Measurements from ENCODE around the gene SLC9A7. TPM values are rescaled to one million over a fixed set of nuclear protein-coding genes. Genes with fewer than 3 reads are reported as not detected.

The SLC9A7 gene
- polyA plus RNA-seq, 1 donor: 9.2 TPM

DNA sequence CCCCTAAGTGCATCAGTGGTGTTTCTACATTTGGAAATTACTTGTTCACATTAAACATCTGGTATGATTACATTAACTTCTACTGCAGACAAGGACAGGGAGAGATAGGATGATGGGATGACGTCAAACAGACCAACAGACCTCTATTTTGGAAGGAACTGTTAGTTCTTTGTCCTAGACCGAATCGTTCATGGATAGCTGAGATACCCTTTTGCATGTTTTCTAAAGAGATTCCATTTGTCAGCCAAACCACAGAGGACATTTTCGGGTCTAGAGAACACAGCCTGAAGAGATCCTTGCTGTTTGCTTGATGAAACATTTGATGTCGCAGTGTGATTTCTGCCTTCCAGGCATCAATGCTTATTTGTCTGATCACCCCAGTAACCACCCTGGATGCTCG, 157.6 kb downstream of the SLC9A7 start:
- DNase-seq: no peak

DNA sequence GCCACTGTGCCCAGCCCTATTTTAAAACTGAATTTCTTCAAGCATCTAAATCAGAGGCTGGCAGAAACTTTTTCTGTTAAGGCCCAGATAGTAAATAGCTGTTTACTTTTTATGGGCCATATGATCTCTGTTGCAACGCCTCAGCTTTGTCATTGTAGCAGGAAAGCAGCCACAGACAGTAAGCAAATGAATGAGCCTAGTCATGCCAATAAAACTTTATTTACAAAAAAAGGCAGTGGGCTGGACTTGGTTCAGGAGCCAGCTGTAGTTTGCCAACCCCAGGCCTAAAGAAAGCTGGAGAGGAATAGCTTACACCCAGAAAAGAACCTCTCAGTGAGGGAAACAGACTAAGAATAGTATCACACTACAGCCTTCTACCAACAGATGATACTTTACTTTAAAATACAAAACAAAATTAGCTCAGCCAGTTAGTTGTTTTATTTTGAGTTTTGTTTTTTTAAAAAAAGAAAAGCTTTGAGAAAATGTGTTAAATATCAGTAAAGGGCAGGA, 159.8 kb downstream of the SLC9A7 start:
- DNase-seq: no peak

DNA sequence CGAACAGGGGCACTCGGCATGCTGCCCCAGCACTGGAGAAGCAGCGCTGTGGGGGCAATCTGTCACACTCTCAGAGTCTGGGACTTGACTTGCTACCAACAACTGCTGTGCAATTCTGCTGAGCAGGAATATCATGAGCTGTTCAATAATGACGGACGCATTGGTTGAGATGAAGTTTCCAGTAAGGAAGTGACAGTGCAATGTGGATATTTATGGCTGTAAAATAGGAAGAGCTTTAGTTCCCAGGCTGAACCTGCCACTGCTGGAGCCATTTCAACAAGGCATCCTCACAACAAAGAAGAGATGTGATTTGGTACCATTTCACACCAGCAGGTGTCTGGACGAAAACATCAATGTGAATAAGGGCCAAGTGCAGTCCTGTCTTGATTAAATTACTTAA, 161.1 kb downstream of the SLC9A7 start:
- DNase-seq: no peak

DNA sequence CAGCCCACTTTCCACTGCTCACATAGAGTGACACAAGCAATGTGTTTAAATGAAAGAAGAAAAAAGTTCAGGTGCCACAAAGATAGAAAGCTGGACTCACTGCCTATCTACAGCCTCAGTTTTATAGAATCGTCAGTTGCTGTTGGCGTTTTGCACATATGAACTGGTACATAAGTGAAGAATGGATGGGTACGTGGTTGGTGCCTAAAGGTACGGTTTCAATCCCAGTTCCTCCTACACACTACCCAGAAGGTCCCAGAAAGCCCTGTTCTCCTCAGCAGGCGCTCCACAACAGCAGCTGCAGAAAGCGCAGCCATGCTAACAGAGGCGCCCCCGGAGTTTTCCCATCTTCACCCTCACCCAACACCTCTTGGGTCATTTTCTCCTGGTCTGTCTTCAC, 161.7 kb downstream of the SLC9A7 start:
- no peak for DNase-seq

DNA sequence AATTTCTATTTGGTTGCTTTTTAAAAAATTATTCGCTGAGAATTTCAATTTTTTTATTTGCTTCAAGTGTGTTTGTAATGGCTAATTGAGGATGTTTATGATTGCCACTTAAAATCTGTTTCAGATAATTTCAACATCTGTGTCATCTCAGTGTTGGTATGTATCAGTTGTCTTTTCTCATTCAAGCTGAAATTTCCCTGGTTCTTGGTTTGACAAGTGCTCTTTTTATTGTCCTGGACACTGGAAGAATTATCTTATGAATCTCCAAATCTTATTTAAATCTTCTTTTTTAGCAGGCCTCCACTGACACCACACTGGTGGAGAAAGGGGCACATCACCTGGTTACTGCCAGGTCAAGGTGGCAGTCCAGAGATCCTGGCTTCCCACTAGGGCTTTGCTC, 163.8 kb downstream of the SLC9A7 start:
- DNase-seq: no peak

DNA sequence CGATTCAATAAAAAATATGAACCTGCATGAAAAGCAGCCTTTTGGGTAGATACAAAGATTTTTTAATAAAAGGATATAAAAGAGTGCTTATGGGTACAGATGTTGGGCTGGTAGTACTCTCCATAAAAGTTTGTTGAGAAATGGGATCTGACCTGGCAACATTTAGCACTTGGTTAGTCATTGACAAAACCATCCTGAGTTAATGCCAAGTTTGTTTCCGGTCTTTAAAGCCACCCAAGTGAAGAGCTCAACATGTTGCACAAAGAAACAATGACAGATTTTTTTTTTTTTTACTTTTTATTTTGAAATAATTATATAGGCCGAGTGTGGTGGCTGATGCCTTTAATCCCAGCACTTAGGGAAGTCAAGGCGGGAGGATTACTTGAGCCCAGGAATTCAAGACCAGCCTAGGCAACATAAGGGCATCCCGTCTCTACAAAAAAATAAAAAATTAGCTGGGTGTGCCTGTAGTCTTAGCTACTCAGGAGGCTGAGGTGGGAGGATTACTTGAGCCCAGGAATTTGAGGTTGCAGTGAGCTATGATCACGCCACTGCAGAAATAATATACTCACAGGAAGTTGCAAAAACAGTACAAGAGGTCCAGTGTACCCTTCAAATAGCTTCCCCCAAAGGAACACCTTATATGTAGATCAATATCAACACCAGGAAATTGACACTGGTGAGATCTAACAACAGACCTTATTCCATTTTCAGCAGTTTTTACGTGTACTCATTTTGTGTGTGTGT, 168.8 kb downstream of the SLC9A7 start:
- DNase-seq: no peak

DNA sequence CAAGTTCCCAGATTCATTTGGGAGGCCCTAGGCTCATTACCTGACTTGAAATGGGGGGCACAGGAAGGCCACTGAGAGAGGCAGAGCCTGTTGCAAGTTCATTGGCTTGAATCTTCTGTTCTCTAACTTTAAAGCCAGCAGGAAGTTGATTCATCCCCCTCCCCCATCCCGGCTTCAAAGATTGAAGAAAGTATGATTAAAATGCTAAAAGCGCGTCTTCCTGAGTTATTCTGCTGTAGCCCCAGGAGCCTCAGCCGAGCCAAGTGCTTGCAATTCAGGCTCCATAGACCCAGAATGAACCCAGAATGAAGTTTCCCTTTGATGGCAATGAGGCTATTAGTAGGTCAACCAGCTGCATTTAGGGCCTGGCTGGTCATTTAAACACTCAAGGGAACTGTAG, 170.7 kb downstream of the SLC9A7 start:
- peak; percentile 15 for DNase-seq

DNA sequence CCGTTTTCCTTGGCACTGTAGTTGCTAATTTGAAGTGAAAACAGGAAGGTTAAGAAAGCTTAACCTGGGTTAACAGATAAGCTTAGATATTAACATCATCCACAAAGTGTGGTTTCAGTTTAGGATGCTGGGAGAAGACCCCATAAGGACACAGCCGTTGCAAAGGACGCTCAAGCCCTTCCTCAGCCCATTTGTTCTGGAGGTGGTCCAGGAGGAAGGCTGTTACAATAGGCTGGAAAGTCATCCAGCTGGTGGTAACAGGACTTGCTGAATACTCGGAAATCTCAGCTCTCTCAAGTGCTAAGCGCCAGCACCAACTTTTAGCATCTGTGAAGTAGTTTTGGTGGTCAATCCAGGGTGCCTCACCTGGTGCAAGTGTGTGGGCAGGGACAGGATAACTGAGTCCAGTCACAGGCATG, 171.2 kb downstream of the SLC9A7 start:
- peak; percentile 19 for DNase-seq

DNA sequence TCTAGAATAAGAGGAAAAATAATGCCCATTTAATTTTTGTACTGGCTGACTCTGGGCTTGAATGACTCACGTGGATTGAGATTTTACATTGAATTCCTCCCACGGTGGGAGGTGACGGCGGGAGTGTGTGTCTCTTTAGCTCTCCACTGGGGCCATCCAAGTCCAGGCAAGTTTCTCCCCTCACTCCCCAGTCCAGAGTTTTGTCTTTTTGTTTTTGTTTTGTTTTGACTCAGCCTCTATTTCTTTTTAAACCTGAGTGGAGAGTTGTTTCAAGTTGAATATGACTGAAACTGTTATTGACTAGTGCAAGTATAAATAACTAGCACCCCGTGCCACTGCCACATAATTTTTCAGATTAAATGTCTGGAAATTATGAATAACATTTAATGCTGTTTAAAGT, 171.8 kb downstream of the SLC9A7 start:
- no peak for DNase-seq

DNA sequence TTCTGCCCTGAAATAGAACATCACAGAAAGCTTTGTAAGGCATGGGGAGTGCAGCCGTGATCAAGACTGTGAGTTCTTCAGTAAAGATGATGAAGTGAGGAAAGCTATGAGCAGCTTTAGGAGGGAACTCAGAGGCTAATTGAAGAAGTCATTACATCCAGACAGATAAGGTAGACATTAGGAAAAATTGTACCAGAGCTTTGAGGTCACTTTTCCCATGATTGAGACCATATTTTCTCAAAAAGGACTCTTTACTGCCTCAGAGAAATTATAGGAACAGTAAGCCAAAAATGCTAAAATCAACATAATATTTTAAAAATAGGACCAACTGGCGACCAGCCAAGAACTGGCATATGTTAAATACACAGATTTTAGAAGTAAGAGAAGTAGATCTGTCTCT, 174.2 kb downstream of the SLC9A7 start:
- no peak for DNase-seq

DNA sequence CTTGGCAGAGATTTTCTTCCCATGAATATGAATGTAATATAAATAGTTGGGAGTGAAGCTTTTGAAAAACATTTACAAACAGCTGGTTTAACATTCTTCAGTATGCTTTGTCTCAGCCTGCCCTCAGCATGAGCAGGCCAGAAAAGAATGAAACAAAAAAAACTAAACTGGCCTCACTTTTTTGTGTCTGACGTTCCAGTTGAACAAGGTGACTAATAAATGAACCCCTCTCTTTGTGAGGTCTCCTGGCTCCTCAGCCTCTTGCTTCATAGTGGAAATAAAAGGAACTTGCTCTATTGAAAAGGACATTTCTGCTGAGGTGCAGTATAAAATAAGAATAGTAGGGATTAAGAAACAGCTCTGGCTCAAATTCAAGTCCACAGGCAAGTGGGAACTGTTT, 176.0 kb downstream of the SLC9A7 start:
- no peak for DNase-seq

DNA sequence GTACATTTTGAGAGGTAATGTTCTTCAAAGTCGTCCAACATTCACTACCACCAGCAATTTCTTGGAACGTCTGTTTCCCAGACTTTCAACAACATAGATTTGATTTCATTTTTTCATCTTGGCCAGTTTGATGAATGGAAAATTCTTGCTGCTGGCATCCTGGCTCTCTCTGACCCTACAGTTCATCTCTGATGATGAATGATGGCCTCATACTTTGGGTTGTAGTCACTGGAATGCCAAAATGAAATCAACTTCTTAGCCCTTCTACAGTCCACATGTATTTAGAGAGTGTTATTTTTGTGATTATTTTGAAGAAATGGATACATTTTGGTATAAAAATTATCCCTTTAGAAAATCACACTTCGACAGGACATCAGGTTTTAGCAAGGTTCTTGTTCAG, 176.6 kb downstream of the SLC9A7 start:
- no peak for DNase-seq

DNA sequence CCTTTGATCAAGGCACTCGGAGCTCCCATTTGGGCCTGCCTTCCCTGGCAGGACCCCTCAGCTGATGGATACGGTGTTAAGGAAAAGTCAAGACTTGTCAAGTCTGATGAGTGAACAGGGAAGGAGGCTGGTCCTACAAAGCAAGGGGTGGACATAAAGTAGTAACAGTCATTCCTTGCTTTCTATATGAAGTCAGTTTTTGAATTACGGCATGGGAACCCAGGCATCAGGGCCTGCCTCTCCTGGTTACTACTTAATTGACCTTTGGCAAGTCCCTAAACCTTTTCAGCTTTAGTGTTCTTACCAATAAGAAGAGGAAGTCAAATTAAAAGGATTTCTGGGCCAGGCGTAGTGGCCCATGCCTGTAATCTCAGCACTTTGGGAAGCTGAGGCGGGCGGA, 178.3 kb downstream of the SLC9A7 start:
- no peak for DNase-seq

DNA sequence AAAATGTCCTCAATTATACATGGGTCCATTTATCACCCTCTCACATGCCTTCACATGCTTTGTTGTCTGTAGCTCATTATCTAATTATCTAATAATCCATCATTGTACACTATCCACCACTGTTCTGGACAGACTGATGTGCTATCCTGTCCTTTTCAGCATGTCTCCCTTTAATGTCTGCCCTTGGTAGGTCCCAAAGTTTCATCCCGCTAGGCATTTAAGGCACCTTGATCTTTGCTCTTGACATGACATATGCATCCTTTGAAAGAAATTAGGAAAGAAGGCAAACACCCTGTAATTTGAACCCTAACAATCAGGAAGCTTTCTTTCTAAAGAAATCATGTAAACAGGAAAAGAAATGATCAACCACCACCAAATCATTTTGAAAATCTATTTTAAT, 179.7 kb downstream of the SLC9A7 start:
- DNase-seq: no peak

DNA sequence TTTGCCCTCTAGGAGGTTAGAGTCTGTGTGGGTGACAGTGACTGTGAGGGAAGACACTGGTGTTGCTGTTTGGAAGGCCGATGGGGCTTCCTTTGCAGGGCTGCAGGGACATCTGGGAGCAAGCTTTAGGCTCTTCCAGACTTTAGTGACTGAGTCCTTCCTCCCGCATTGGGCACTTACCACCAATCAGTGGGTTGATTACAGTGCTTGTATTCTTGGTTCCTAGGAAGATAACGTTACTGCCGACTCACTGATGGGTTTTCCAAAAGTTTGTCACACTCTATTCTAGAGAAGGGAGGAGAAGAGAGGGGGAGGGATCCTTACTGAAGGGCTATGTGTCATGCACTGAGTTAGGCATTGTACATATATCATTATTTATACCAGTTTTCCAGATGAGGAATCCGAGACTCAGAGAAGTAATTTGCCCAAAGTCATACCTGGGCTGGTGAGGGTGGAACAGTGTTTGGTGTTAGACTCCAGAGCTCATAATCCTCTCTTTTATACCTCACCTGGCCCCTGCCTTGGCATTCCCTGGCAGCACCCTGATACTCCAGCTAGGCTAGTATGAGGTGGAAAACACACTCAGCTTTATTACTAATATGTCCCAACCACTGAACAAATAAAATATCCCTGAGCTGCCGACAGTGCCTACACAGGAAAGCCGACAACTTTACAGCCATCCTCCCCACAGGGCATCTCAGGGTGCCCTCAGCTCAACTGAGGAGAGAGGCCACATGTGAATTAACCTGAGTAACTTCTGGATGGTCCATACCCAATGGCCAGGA, 181.5 kb downstream of the SLC9A7 start:
- no peak for DNase-seq

DNA sequence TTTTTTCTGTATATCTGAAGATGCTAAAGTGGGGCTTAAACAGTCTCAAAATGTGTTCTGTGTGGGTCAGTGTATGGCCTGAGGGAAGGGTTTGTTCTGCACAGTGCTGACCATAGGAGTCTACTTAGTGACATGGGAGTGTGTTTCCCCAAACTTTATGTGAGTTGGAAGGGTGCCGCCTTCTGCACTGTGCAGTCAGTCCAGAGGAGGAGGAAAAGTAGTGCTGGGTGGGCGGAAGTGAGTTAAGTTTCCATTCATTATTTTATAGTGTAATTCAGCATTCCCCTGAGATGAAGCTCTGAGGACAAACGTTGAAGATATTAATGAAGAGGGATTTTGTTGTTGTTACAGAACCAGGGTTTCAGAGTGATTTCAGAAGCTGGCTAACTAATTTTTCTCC, 182.5 kb downstream of the SLC9A7 start:
- peak; percentile 38 for DNase-seq

DNA sequence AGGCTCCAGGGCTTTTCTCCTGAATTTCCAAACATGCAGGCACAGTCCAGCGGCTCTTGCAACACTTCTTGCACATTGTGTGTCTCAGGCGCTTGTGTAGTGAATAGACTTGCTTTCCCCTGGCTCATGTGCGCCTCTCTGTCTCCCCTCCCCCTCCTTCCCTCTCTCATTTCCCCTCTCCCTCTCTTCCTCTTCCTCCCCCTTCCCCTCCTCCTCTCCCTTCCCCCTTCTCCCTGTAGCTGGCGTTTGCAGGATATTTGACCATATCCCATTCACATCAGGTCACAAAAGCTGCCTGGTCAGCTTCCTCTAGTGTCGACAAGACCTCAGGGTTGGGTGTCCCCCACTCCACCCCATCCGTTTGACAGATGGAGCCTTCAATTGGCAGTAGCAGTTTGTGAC, 182.9 kb downstream of the SLC9A7 start:
- no peak for DNase-seq

DNA sequence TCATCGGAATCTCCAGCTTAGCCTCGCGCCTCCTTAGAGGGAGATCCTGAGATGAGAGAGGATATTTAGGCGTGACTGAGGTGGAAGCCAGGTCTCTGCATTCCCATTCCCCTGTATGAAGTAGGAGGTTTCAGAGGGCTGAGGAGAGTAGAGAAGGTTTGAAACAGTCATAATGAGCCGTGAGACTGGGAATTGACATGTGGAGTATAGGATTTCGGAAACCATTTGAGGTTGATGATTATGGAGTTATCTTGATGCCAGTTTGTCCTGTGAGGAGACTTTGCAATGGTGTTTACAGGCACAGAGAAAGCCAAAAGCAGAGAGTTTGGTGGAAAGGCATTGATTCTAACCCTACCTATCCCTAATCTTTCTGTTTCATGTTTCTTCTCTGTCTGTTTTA, 183.3 kb downstream of the SLC9A7 start:
- no peak for DNase-seq

DNA sequence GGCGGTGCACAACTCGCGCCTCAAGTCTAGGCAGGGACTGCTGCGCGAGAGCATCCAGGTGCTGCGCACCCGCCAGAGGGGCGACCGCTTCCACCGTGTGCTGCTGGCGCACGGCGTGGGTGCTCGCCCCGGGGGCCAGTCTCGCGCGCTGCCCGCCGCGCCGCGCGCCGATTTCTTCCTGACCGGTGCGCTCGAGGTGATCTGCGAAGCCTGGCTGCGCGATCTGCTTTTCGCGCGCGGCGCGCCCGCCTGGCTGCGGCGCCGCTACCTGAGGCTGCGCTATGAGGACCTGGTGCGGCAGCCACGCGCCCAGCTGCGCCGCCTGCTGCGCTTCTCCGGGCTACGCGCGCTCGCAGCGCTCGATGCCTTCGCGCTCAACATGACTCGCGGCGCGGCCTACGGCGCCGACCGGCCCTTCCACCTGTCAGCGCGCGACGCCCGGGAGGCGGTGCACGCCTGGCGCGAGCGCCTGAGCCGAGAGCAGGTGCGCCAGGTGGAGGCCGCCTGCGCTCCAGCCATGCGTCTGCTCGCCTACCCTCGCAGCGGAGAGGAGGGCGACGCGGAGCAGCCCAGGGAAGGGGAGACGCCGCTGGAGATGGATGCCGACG, 184.0 kb downstream of the SLC9A7 start:
- DNase-seq: peak; percentile 30

DNA sequence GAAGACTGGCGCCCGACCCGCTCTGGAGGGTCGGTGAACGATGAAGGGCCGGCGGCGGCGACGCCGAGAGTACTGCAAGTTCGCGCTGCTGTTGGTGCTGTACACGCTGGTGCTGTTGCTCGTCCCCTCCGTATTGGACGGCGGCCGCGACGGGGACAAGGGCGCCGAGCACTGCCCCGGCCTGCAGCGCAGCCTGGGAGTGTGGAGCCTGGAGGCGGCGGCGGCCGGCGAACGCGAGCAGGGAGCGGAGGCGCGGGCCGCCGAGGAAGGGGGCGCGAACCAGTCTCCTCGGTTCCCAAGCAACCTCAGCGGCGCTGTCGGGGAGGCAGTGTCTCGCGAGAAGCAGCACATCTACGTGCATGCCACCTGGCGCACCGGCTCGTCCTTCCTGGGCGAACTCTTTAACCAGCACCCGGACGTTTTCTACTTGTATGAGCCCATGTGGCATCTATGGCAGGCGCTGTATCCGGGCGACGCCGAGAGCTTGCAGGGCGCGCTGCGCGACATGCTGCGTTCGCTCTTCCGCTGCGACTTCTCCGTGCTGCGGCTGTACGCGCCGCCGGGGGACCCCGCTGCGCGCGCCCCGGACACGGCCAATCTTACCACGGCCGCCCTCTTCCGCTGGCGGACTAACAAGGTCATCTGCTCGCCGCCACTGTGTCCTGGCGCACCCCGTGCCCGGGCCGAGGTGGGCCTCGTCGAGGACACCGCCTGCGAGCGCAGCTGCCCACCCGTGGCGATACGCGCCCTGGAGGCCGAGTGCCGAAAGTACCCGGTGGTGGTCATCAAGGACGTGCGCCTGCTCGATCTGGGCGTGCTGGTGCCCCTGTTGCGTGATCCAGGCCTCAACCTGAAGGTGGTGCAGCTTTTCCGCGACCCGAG, 184.8 kb downstream of the SLC9A7 start:
- DNase-seq: peak; percentile 36

DNA sequence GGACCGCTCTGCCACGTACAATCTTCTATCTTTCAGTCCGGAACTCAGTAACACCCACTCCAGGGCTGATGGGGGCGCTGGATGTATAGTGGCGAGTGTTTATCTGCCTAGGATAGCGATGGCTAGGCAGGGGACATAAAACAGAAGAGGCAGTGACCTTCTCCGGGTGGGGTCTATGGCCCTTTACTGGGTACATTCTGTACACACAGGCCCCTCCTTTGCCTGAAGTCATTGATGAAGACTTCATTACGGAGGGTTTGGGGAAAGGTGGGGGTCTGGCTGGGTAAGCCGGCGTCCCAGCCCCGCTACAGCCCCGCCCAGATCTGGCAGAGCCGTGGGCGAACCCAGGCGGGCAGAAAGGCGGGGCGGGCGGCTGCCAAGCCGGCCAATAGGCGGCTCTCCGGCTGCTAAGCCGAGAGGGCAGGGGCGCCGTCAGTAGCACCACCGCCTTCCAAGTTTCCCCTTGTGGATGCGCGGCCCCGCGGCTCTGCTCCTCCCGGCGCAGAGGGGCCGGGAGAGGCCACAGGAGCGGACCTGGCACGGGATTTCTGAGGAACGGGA, 185.5 kb downstream of the SLC9A7 start, which contains the start of gene CHST7:
Gene CHST7 (plus strand): TSS at position 435 of the 561 bp plus-strand sequence. CDS start 167 bp downstream, outside the sequence.
- DNase-seq: peak; percentile 22

DNA sequence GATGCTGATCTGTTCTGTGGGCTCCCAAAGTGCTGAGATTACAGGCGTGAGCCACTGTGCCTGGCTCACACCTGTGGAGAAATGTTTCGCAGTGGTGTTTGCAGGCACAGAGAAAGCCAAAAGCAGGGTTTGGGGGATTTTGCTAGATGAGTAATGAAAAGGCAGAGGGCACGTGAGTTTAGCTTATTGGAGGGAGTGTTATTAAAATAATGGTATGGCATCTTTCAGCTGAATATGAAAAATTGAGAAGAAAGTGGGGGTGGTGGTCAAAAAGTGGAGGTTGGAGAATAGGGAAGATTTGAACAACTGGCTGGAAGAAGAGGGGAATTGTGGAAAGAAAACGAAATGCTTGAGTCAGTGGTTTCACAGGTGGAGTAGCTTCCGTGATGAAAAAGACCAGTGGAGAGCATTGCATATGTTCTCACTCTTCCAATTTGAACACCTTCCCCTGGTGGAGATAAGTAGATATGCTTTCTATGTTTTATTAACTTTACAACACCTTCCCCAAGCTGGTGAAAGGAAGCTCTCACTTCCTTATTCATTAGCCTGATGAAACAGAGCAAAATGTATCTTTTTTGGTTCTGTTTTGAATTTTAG, 186.5 kb downstream of the SLC9A7 start:
- DNase-seq: no peak

Data from hindlimb muscle (tissue), 1 donor.